Measurements from ENCODE around the gene MYZAP. TPM values are rescaled to one million over a fixed set of nuclear protein-coding genes. Genes with fewer than 3 reads are reported as not detected.

Gene MYZAP
- total RNA-seq (0.84 TPM), polyA plus RNA-seq (1 to 10 TPM in 3 of 4 donors, under 1 TPM in 1; 0.49 to 3.9 (median 1.8) TPM)

GRCh38 chr15:57591822-57592367 is at the start of gene MYZAP:
TSS of gene MYZAP (plus strand) at chr15:57591904. CDS start at chr15:57592035, 131 bp downstream.
- no peak within 1 kb of the TSS for H3K27ac ChIP-seq (ENCODE audit: insufficient read depth, low read length, poor library complexity, severe bottlenecking)
- ATAC-seq (ENCODE audit: low read depth in 2 of 2): peak; percentile 64 to 69
- H3K27me3 Mint-ChIP-seq: peaks cover 28% of the 10 kb centered on the region
- no peaks in the 10 kb centered on the region for H3K9me3 ChIP-seq (ENCODE audit: control insufficient read depth in 2 of 2, low read length in 2 of 2)
- peak; percentile 21 to 43 (median 39) for DNase-seq
- H3K27ac Mint-ChIP-seq: peak within 1 kb of the TSS; percentile 43 to 89 (median 81)
- peaks cover 2% of the 10 kb centered on the region for H3K27me3 ChIP-seq (ENCODE audit: control insufficient read depth, insufficient read depth, low read length)
- no peaks in the 10 kb centered on the region for H3K36me3 ChIP-seq (ENCODE audit: control insufficient read depth, insufficient read depth, low read length)
- peaks cover 0 to 6% (median 0%) of the 10 kb centered on the region in 7 donors for H3K9me3 Mint-ChIP-seq
- no peak within 1 kb of the TSS for H3K4me3 ChIP-seq (ENCODE audit: low read depth, low read length)
- peaks cover 8 to 74% (median 13%) of the 10 kb centered on the region in 4 donors for H3K4me1 Mint-ChIP-seq
- H3K36me3 Mint-ChIP-seq: peaks cover 17% of the 10 kb centered on the region
- H3K4me3 Mint-ChIP-seq: peak within 1 kb of the TSS; percentile 62 to 87 (median 72)
- peaks cover 12% of the 10 kb centered on the region for H3K4me1 ChIP-seq (ENCODE audit: control insufficient read depth, insufficient read depth, low read length, poor library complexity, severe bottlenecking)

GRCh38 chr15:57542505-57542817 is 49.2 kb upstream of the MYZAP start:
- H3K4me3 Mint-ChIP-seq: no peak overlapping the region
- DNase-seq (no peak), ATAC-seq (ENCODE audit: low read depth in 2 of 2) (no peak)
- no peaks in the 10 kb centered on the region for H3K4me1 Mint-ChIP-seq
- no peaks in the 10 kb centered on the region for H3K27me3 ChIP-seq (ENCODE audit: control insufficient read depth, insufficient read depth, low read length)
- no peak overlapping the region for H3K27ac Mint-ChIP-seq
- H3K4me1 ChIP-seq (ENCODE audit: control insufficient read depth, insufficient read depth, low read length, poor library complexity, severe bottlenecking): no peaks in the 10 kb centered on the region
- no peaks in the 10 kb centered on the region for H3K36me3 Mint-ChIP-seq
- H3K27ac ChIP-seq (ENCODE audit: insufficient read depth, low read length, poor library complexity, severe bottlenecking): no peak overlapping the region
- H3K4me3 ChIP-seq (ENCODE audit: low read depth, low read length): no peak overlapping the region
- H3K9me3 Mint-ChIP-seq: peaks cover 0 to 3% (median 0%) of the 10 kb centered on the region in 7 donors
- peaks cover 17% of the 10 kb centered on the region for H3K27me3 Mint-ChIP-seq
- no peaks in the 10 kb centered on the region for H3K36me3 ChIP-seq (ENCODE audit: control insufficient read depth, insufficient read depth, low read length)
- no peaks in the 10 kb centered on the region for H3K9me3 ChIP-seq (ENCODE audit: control insufficient read depth in 2 of 2, low read length in 2 of 2)

DNA sequence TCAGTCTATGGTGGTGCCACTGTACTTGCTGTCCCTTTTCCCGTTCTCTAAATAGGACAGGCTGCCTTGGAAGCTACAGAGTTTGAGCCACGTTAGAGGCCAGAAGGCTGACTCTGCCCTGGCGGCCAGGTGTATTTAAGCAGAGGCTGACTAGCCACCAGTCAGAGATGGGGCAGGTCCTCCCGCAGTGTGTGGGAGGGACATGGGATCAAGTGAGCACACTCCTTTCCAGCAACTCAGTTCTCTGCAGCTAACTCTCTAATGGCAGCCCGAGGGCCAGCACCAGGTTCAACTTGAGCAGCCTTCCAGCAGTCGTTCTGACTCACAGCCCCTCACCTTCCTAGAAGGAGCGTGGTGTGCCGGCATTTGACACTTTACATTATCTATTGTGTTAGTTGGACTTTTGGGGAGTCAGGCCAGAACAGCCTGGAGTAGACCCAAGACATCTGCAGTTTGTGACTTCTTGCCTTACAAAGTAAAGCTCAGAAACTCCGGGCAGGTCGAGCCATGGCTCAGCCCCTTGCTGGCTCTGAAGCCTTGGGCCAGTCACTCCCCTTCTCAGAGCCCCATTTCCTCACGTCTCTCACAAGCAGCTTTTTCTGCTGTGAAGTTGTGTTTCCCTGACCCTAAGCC is 46.7 kb upstream of the MYZAP start:
- H3K4me1 Mint-ChIP-seq: no peaks in the 10 kb centered on the region
- no peak for ATAC-seq (ENCODE audit: low read depth in 2 of 2)

GRCh38 chr15:57545995-57546394 is 45.7 kb upstream of the MYZAP start:
- H3K4me1 ChIP-seq (ENCODE audit: control insufficient read depth, insufficient read depth, low read length, poor library complexity, severe bottlenecking): no peaks in the 10 kb centered on the region
- DNase-seq (no peak), ATAC-seq (ENCODE audit: low read depth in 2 of 2) (no peak)
- no peaks in the 10 kb centered on the region for H3K9me3 ChIP-seq (ENCODE audit: control insufficient read depth in 2 of 2, low read length in 2 of 2)
- no peak overlapping the region for H3K27ac Mint-ChIP-seq
- H3K27ac ChIP-seq (ENCODE audit: insufficient read depth, low read length, poor library complexity, severe bottlenecking): no peak overlapping the region
- H3K4me1 Mint-ChIP-seq: no peaks in the 10 kb centered on the region
- H3K27me3 Mint-ChIP-seq: peaks cover 17% of the 10 kb centered on the region
- no peak overlapping the region for H3K4me3 Mint-ChIP-seq
- H3K36me3 ChIP-seq (ENCODE audit: control insufficient read depth, insufficient read depth, low read length): no peaks in the 10 kb centered on the region
- no peaks in the 10 kb centered on the region for H3K36me3 Mint-ChIP-seq
- no peaks in the 10 kb centered on the region for H3K9me3 Mint-ChIP-seq
- H3K4me3 ChIP-seq (ENCODE audit: low read depth, low read length): no peak overlapping the region
- no peaks in the 10 kb centered on the region for H3K27me3 ChIP-seq (ENCODE audit: control insufficient read depth, insufficient read depth, low read length)

More for the DNA sequence above, 46.7 kb upstream of the MYZAP start:
- no peaks in the 10 kb centered on the region for H3K4me1 ChIP-seq (ENCODE audit: control insufficient read depth, insufficient read depth, low read length, poor library complexity, severe bottlenecking)
- peaks cover 0 to 3% (median 0%) of the 10 kb centered on the region in 7 donors for H3K9me3 Mint-ChIP-seq
- H3K9me3 ChIP-seq (ENCODE audit: control insufficient read depth in 2 of 2, low read length in 2 of 2): no peaks in the 10 kb centered on the region
- no peaks in the 10 kb centered on the region for H3K36me3 Mint-ChIP-seq
- H3K27me3 Mint-ChIP-seq: peaks cover 17% of the 10 kb centered on the region
- H3K27me3 ChIP-seq (ENCODE audit: control insufficient read depth, insufficient read depth, low read length): no peaks in the 10 kb centered on the region
- H3K36me3 ChIP-seq (ENCODE audit: control insufficient read depth, insufficient read depth, low read length): no peaks in the 10 kb centered on the region
- H3K4me3 ChIP-seq (ENCODE audit: low read depth, low read length): no peak overlapping the region
- H3K27ac Mint-ChIP-seq: no peak overlapping the region
- H3K4me3 Mint-ChIP-seq: no peak overlapping the region
- H3K27ac ChIP-seq (ENCODE audit: insufficient read depth, low read length, poor library complexity, severe bottlenecking): no peak overlapping the region
- no peak for DNase-seq

GRCh38 chr15:57547243-57547755 is 44.4 kb upstream of the MYZAP start:
- H3K27ac Mint-ChIP-seq: no peak overlapping the region
- H3K36me3 Mint-ChIP-seq: no peaks in the 10 kb centered on the region
- Histone ChIP-seq H3K36me3 (ENCODE audit: control insufficient read depth, insufficient read depth, low read length) (no peaks in the 10 kb centered on the region), H3K27ac (ENCODE audit: insufficient read depth, low read length, poor library complexity, severe bottlenecking) (no peak overlapping the region), H3K9me3 (ENCODE audit: control insufficient read depth in 2 of 2, low read length in 2 of 2) (no peaks in the 10 kb centered on the region), H3K4me3 (ENCODE audit: low read depth, low read length) (no peak overlapping the region), H3K27me3 (ENCODE audit: control insufficient read depth, insufficient read depth, low read length) (no peaks in the 10 kb centered on the region), H3K4me1 (ENCODE audit: control insufficient read depth, insufficient read depth, low read length, poor library complexity, severe bottlenecking) (no peaks in the 10 kb centered on the region)
- no peak overlapping the region for H3K4me3 Mint-ChIP-seq
- DNase-seq (no peak), ATAC-seq (ENCODE audit: low read depth in 2 of 2) (no peak)
- peaks cover 22% of the 10 kb centered on the region for H3K27me3 Mint-ChIP-seq
- no peaks in the 10 kb centered on the region for H3K4me1 Mint-ChIP-seq
- no peaks in the 10 kb centered on the region for H3K9me3 Mint-ChIP-seq

GRCh38 chr15:57548351-57548750 is 43.4 kb upstream of the MYZAP start:
- Mint-ChIP-seq H3K27ac (peak overlapping the region in 1 of 3 donors; percentile 21), H3K4me3 (peak overlapping the region in 1 of 4 donors; percentile 78), H3K36me3 (no peaks in the 10 kb centered on the region), H3K4me1 (no peaks in the 10 kb centered on the region), H3K27me3 (peaks cover 20% of the 10 kb centered on the region), H3K9me3 (no peaks in the 10 kb centered on the region)
- H3K36me3 ChIP-seq (ENCODE audit: control insufficient read depth, insufficient read depth, low read length): no peaks in the 10 kb centered on the region
- H3K27ac ChIP-seq (ENCODE audit: insufficient read depth, low read length, poor library complexity, severe bottlenecking): no peak overlapping the region
- no peak for ATAC-seq (ENCODE audit: low read depth in 2 of 2)
- DNase-seq: no peak
- H3K4me1 ChIP-seq (ENCODE audit: control insufficient read depth, insufficient read depth, low read length, poor library complexity, severe bottlenecking): no peaks in the 10 kb centered on the region
- H3K27me3 ChIP-seq (ENCODE audit: control insufficient read depth, insufficient read depth, low read length): no peaks in the 10 kb centered on the region
- no peaks in the 10 kb centered on the region for H3K9me3 ChIP-seq (ENCODE audit: control insufficient read depth in 2 of 2, low read length in 2 of 2)
- H3K4me3 ChIP-seq (ENCODE audit: low read depth, low read length): no peak overlapping the region

DNA sequence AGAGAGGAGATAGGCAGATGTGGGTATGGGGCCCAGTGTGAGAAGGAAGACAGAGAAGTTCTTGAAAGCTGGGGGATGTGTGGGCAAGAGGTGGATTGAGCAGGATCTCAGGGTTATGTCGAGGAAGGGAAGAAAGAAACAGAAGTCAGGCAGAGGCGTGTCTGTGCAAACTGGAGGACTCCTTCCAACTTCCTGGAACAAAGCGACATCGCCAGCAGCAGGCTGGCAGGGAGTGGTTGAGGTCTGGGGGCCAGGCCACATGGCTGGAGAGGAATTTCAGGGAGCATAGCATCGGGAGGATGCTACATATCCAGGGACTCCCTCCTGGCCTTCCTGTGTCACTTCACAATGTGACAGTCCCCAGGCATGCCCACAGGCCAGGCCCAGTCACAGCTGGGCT is 42.9 kb upstream of the MYZAP start:
- Histone ChIP-seq H3K9me3 (ENCODE audit: control insufficient read depth in 2 of 2, low read length in 2 of 2) (no peaks in the 10 kb centered on the region), H3K4me1 (ENCODE audit: control insufficient read depth, insufficient read depth, low read length, poor library complexity, severe bottlenecking) (no peaks in the 10 kb centered on the region), H3K27me3 (ENCODE audit: control insufficient read depth, insufficient read depth, low read length) (no peaks in the 10 kb centered on the region), H3K4me3 (ENCODE audit: low read depth, low read length) (no peak overlapping the region), H3K27ac (ENCODE audit: insufficient read depth, low read length, poor library complexity, severe bottlenecking) (no peak overlapping the region), H3K36me3 (ENCODE audit: control insufficient read depth, insufficient read depth, low read length) (no peaks in the 10 kb centered on the region)
- no peaks in the 10 kb centered on the region for H3K4me1 Mint-ChIP-seq
- H3K27ac Mint-ChIP-seq: peak overlapping the region in 1 of 3 donors; percentile 21
- H3K36me3 Mint-ChIP-seq: no peaks in the 10 kb centered on the region
- ATAC-seq (ENCODE audit: low read depth in 2 of 2) (no peak), DNase-seq (no peak)
- H3K9me3 Mint-ChIP-seq: no peaks in the 10 kb centered on the region
- H3K27me3 Mint-ChIP-seq: peaks cover 16% of the 10 kb centered on the region
- H3K4me3 Mint-ChIP-seq: no peak overlapping the region

DNA sequence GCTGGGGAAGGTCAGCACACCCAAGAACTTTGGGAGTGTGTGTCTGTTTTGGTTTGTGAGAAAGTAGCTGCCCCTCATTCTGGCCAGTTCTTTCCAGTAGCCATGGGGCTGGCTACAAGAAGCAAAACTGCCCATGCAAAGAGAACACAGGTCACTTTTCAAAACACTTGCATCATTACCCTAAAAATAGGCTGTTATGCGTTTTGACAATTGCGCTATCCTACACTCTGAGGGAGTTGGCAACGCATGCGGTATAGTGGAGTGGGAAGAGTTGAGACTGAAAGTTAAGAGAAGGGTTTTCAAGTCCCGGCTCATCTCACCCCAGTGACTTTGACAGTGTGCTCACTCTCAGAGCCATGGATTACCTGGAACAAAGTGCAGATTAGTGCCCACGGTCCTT is 41.8 kb upstream of the MYZAP start:
- no peak for DNase-seq
- Mint-ChIP-seq H3K9me3 (no peaks in the 10 kb centered on the region), H3K4me3 (no peak overlapping the region), H3K27me3 (peaks cover 12% of the 10 kb centered on the region), H3K4me1 (no peaks in the 10 kb centered on the region), H3K27ac (no peak overlapping the region), H3K36me3 (no peaks in the 10 kb centered on the region)
- no peak for ATAC-seq (ENCODE audit: low read depth in 2 of 2)
- Histone ChIP-seq H3K9me3 (ENCODE audit: control insufficient read depth in 2 of 2, low read length in 2 of 2) (no peaks in the 10 kb centered on the region), H3K4me3 (ENCODE audit: low read depth, low read length) (no peak overlapping the region), H3K4me1 (ENCODE audit: control insufficient read depth, insufficient read depth, low read length, poor library complexity, severe bottlenecking) (no peaks in the 10 kb centered on the region), H3K36me3 (ENCODE audit: control insufficient read depth, insufficient read depth, low read length) (no peaks in the 10 kb centered on the region), H3K27me3 (ENCODE audit: control insufficient read depth, insufficient read depth, low read length) (no peaks in the 10 kb centered on the region), H3K27ac (ENCODE audit: insufficient read depth, low read length, poor library complexity, severe bottlenecking) (no peak overlapping the region)
